ENCODE data around the gene SORL1-AS1.

SORL1-AS1 gene

DNA sequence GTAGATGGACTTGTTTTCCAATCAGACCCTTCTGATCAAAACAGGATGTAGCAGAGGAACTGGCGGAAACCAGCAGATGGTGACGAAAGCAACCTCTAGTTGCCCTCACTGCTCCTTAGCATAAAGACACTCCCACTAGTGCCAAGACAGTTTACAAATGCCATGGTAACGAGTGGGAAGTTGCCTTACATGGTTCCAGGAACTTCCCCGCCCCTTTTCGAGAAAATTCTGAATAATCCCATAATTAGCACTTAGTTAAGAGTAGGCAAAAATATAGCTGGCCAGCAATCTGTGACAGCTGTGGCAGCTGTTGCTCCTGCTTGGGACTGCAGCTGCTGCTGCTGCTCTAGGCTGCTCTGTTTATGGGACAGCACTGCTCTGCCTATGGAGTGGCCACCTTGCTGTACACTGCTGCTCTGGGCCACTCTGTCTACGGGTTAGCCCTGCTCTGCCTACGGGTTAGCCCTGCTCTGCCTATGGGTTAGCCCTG lies 34.1 kb downstream of the SORL1-AS1 start:
- H3K27ac ChIP-seq, result no peak overlapping the region
- TF ChIP-seq ZFX (IDR thresholded peaks at IDR 0.05; ENCODE audit: borderline replicate concordance), result no peak
- TF ChIP-seq, protein P1, sequence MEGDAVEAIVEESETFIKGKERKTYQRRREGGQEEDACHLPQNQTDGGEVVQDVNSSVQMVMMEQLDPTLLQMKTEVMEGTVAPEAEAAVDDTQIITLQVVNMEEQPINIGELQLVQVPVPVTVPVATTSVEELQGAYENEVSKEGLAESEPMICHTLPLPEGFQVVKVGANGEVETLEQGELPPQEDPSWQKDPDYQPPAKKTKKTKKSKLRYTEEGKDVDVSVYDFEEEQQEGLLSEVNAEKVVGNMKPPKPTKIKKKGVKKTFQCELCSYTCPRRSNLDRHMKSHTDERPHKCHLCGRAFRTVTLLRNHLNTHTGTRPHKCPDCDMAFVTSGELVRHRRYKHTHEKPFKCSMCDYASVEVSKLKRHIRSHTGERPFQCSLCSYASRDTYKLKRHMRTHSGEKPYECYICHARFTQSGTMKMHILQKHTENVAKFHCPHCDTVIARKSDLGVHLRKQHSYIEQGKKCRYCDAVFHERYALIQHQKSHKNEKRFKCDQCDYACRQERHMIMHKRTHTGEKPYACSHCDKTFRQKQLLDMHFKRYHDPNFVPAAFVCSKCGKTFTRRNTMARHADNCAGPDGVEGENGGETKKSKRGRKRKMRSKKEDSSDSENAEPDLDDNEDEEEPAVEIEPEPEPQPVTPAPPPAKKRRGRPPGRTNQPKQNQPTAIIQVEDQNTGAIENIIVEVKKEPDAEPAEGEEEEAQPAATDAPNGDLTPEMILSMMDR (IDR thresholded peaks at IDR 0.05), result no peak

DNA sequence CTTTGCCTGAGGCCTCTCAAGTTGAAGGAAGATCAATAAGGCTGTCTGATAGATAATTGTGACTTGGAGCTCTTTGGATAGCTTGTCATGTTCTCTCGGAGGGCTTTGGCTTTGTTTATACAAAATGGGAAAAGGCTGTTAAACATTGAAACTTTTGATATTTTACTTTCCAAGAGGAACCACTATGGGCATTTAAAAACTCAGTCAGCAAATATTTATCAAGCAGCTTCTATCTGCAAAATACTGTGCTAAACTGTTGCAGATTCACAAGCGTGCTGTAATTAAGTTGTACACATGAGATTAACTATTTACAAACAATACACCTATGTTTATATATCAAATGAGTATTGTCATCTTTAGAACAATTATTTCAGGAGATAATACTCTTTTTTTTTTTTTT lies 35.2 kb downstream of the SORL1-AS1 start:
- TF ChIP-seq, protein P1 (IDR thresholded peaks at IDR 0.05), result no peak
- no peak for TF ChIP-seq ZFX (IDR thresholded peaks at IDR 0.05; ENCODE audit: borderline replicate concordance)
- H3K27ac ChIP-seq, result no peak overlapping the region

DNA sequence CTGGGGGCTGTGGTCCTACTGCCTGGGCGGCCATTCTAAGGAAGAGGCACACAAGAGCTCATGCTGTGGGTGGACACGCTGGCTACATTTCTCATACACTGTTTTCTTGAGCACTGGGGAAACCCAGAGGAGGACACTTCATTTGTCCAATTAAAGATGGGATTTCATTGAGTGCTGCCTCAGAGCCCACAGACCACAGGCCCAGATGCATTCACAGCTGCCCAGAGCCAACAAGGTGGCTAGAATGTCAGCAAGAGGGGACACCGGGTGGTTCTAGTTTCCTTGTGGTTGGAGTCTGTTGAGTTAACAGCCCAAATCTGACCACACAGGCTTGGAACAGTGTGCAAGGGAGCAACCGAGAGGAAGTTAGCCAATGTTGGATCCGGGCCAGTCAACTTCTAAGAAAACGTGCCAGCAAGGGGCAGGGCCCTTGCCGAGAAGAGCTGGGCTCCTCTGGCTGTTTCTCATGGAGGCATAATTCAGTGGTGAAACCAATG lies 35.7 kb downstream of the SORL1-AS1 start:
- TF ChIP-seq, protein P1 (IDR thresholded peaks at IDR 0.05), result no peak
- TF ChIP-seq ZFX (IDR thresholded peaks at IDR 0.05; ENCODE audit: borderline replicate concordance), result no peak
- H3K27ac ChIP-seq, result no peak overlapping the region

DNA sequence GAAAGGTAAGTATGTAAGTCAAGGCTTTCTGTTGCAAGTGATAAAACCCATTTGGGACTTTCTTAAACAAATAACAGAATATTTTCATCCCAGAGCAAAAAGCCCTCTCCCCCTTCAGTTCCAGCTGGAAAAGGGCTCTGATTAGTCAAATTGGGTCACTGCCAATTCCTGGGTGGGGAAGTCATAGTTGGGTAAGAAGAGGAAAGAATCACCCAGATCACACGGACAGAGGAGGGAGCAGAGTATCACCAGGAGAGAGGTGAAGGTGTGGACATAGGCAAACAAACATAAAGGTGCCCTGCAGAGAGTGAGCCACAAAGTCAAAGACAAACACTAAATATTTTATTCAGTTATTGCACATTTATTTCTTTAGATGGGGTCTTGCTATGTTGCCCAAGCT lies 36.9 kb downstream of the SORL1-AS1 start:
- H3K27ac ChIP-seq, result no peak overlapping the region
- TF ChIP-seq, protein P1 (IDR thresholded peaks at IDR 0.05), result no peak
- TF ChIP-seq ZFX (IDR thresholded peaks at IDR 0.05; ENCODE audit: borderline replicate concordance), result no peak

DNA sequence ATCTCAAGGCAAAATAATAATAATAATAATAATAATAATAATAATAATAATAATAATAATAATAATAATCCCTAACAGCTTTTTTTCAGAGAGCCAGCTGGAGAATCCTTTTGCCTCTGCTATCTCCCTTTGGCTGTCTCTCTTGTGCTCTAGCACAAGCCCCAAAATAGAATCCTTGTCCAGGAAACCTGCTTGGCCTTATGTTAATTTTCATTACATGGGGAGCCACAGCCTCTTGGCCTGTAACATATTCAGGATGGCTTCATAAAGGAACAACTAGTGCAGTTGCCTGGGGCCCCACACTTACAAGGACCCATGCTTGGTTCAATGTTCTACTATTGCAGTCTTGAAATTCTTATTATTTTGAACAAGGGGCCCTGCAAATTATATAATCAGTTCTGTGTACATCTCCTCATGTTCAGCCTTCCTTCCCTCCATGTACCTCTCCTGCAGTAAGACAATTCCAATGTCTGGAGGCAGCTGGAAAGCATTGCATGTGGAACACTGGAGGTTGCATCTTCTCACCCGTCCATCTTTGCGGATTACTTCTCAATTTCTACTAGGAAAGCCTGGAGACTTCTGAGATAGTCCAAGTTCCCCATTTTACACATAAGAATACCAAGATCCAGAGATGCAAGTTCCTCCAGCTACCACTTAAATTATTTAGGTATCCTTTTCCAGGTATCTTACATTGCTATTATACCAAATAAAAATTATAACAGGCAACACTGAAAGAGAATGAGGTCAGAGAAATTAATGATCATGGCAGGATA lies 38.4 kb downstream of the SORL1-AS1 start:
- no peak for TF ChIP-seq ZFX (IDR thresholded peaks at IDR 0.05; ENCODE audit: borderline replicate concordance)
- TF ChIP-seq, protein P1 (IDR thresholded peaks at IDR 0.05), result no peak
- no peak overlapping the region for H3K27ac ChIP-seq

DNA sequence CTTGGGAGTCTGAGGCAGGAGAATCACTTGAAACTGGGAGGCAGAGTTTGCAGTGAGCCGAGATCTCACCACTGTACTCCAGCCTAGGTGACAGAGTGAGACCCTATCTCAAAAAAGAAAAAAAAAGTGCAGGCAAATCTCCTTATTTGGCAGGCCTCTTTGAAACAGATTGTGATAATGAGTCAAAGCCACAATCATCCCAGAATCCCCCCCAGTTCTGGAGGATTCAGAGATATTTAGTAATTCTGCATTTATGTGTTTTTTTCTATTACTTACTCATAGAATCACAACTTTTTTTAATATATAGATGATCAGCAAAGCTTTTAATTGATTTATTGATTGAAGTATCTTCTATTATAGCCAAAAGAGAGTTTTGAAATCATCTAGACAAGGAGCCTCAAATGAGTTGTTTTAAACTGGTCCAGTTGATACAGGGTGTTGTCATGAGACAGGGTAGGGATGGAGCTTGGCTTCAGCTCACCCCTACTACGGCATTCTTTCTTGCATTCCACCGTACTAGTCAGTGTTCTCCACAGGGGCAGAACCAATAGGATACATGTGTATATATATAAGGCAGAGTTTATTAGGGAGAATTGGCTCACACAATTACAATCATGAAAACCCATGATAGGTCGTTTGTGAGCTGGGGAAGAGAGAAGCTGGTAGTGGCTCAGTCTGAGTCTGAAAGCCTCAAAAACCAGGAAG lies 39.9 kb downstream of the SORL1-AS1 start:
- H3K27ac ChIP-seq, result no peak overlapping the region
- TF ChIP-seq, protein P1 (IDR thresholded peaks at IDR 0.05), result no peak
- no peak for TF ChIP-seq ZFX (IDR thresholded peaks at IDR 0.05; ENCODE audit: borderline replicate concordance)
